CD4-positive, alpha-beta T cell (primary cell): Measurements from ENCODE around the gene ATG7. TPM values are rescaled to one million over a fixed set of nuclear protein-coding genes. Genes with fewer than 3 reads are reported as not detected.

Experiments used
- ATAC-seq: fragments of 200-7000 bp; cut with Tn5 transposase; one replicate; pipeline ENCODE4 v1.10.0; 2022; ENCODE audit warnings: mild to moderate bottlenecking; ENCODE audit not compliant: poor library complexity
- CTCF ChIA-PET: fragments of 350-600 bp; sonication (Branson Sonifier 250); formaldehyde crosslinking; loops from one replicate; lab custom pipeline; 2021; ENCODE audit warnings: antibody characterized with exemption, inconsistent platforms; lab: Charles Lee
- POLR2A ChIA-PET: fragments of 350-600 bp; sonication (Branson Sonifier 250); formaldehyde crosslinking; loops from one replicate; lab custom pipeline; 2021; ENCODE audit warnings: antibody characterized with exemption, inconsistent platforms; lab: Charles Lee
- DNase-seq, 14 experiments: peaks; one replicate each; pipeline ENCODE4 v3.0.0-alpha.2; 2013 to 2020; ENCODE audit warnings: mixed read lengths in 2 of 14
- H3K27ac ChIP-seq, 2 donors: one replicate each; pipeline versions ENCODE4 v1.5.1 to v1.7.0; 2013; ENCODE audit warnings: low read length in 2 of 2, low read depth in 1 of 2, mild to moderate bottlenecking in 1 of 2
- H3K27me3 ChIP-seq, 2 experiments: 1 replicate in 1 of 2; 2 replicates in 1 of 2; pipeline versions ENCODE4 v1.6.1 to v1.7.0; 2013; ENCODE audit warnings: low read length in 2 of 2, control low read depth in 1 of 2, mild to moderate bottlenecking in 1 of 2, moderate library complexity in 1 of 2; ENCODE audit not compliant: insufficient read depth in 2 of 2, control insufficient read depth in 1 of 2
- H3K36me3 ChIP-seq: one replicate; pipeline ENCODE4 v1.6.1; 2013; ENCODE audit warnings: low read length, control low read depth; ENCODE audit not compliant: insufficient read depth
- H3K4me1 ChIP-seq: one replicate; pipeline ENCODE4 v1.6.1; 2013; ENCODE audit warnings: low read length, control low read depth; ENCODE audit not compliant: insufficient read depth
- H3K4me3 ChIP-seq: one replicate; pipeline ENCODE4 v1.5.1; 2013; ENCODE audit warnings: mild to moderate bottlenecking, low read length, moderate library complexity
- H3K9me3 ChIP-seq, 2 experiments: 1 replicate in 1 of 2; 2 replicates in 1 of 2; pipeline versions ENCODE4 v1.6.1 to v1.7.0; 2013; ENCODE audit warnings: low read length in 2 of 2, mild to moderate bottlenecking in 2 of 2, control low read depth in 1 of 2, moderate library complexity in 1 of 2; ENCODE audit not compliant: control insufficient read depth in 1 of 2, insufficient read depth in 1 of 2
- H3K27ac Mint-ChIP-seq: one replicate; pipeline ENCODE4 v1.8.0; 2020; ENCODE audit warnings: mixed read lengths
- H3K27me3 Mint-ChIP-seq: one replicate; pipeline ENCODE4 v1.8.0; 2021; ENCODE audit warnings: mixed read lengths
- H3K36me3 Mint-ChIP-seq: one replicate; pipeline ENCODE4 v1.8.0; 2021; ENCODE audit warnings: low read depth, mixed read lengths
- H3K4me1 Mint-ChIP-seq: one replicate; pipeline ENCODE4 v1.8.0; 2021; ENCODE audit warnings: low read depth, mixed read lengths
- H3K4me3 Mint-ChIP-seq: one replicate; pipeline ENCODE4 v1.8.0; 2020; ENCODE audit warnings: mild to moderate bottlenecking, mixed read lengths
- H3K9me3 Mint-ChIP-seq: one replicate; pipeline ENCODE4 v1.8.0; 2020; ENCODE audit warnings: mixed read lengths
- intact Hi-C, 2 experiments: fragments of 100-400 bp; cut with DNase I in 1 of 2; cut with micrococcal nuclease in 1 of 2; formaldehyde crosslinking; loops; one replicate each; pipeline versions ENCODE4 v1.15.1 to v1.9.0; 2023 to 2025; cut with DNase I, micrococcal nuclease
- total RNA-seq, 174 experiments: library from RNA in 2 of 174; stranded (reverse) in 2 of 174; gene quantifications; one replicate each; pipeline ENCODE4 v1.2.3 and lab custom pipeline; 2021 to 2026
- TF ChIP-seq, protein P1 (sequence below): fragments of 200-600 bp; IDR thresholded peaks from one replicate; pipeline ENCODE4 v1.8.0; 2022; ENCODE audit warnings: antibody characterized with exemption, mild to moderate bottlenecking

ATG7 gene
- total RNA-seq, 2 experiments from 2014 or later: 21.4 to 25.7 TPM

DNA sequence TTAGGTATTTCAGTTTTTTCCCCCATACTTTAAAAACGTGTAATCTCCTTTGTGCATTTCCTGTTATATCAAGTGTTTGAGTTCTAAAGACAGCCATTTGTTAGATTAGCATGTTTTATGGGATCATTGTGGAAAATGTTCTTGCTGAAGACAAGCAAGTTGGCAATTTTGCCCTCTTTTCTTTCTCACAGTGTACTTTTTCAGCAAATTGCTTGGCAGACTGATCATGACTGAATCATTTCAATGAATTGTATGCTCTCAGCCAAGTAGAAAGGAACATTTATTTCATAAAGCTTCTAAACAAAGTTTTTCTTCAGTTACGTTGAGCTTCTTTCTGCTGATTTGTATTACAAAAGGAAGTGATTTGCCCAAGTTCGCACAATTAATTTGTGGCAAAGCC, 51.6 kb downstream of the ATG7 start:
- Histone ChIP-seq H3K9me3 (no peaks in the 10 kb centered on the region), H3K4me3 (no peak overlapping the region), H3K4me1 (no peaks in the 10 kb centered on the region), H3K27me3 (no peaks in the 10 kb centered on the region), H3K27ac (no peak overlapping the region), H3K36me3 (peaks cover 47% of the 10 kb centered on the region)
- ChIA-PET CTCF (interaction anchor here (1.1 to 1.2 kb wide), 2 partner anchors 11 to 87 kb away, joined by 3 read pairs; no protein-coding TSS in a partner anchor), POLR2A (interaction anchor here (1.3 kb wide), 1 partner anchor 52 kb away, joined by 3 read pairs; the partner anchor contains the start of gene ATG7)
- no peak overlapping the region for H3K4me3 Mint-ChIP-seq
- no peaks in the 10 kb centered on the region for H3K27me3 Mint-ChIP-seq
- peaks cover 76% of the 10 kb centered on the region for H3K36me3 Mint-ChIP-seq
- TF ChIP-seq, protein P1, sequence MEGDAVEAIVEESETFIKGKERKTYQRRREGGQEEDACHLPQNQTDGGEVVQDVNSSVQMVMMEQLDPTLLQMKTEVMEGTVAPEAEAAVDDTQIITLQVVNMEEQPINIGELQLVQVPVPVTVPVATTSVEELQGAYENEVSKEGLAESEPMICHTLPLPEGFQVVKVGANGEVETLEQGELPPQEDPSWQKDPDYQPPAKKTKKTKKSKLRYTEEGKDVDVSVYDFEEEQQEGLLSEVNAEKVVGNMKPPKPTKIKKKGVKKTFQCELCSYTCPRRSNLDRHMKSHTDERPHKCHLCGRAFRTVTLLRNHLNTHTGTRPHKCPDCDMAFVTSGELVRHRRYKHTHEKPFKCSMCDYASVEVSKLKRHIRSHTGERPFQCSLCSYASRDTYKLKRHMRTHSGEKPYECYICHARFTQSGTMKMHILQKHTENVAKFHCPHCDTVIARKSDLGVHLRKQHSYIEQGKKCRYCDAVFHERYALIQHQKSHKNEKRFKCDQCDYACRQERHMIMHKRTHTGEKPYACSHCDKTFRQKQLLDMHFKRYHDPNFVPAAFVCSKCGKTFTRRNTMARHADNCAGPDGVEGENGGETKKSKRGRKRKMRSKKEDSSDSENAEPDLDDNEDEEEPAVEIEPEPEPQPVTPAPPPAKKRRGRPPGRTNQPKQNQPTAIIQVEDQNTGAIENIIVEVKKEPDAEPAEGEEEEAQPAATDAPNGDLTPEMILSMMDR: no peak
- DNase-seq: no peak
- intact Hi-C loops: no loop called here
- H3K4me1 Mint-ChIP-seq: no peaks in the 10 kb centered on the region
- ATAC-seq: no peak
- no peak overlapping the region for H3K27ac Mint-ChIP-seq
- no peaks in the 10 kb centered on the region for H3K9me3 Mint-ChIP-seq

DNA sequence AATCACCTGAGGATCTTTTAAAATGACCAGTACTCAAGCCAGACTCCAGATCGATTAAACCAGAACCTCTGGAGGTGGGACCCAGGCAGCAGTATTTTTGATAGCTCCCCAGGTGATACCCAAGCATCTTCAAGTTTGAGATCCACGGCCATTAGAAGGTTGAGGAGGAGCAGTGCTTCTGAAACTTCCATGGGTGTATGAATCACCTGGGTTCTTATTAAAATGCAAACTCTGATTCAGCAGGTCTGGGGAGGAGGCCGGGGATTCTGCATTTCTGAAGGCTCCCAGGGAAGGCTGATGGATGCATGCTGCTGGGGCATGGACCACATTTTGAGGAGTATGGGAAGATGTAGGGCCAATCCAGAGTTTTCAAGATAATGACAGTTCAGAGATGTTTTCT, 55.4 kb downstream of the ATG7 start:
- Mint-ChIP-seq H3K4me1 (no peaks in the 10 kb centered on the region), H3K4me3 (no peak overlapping the region), H3K36me3 (peaks cover 54% of the 10 kb centered on the region), H3K27ac (no peak overlapping the region), H3K9me3 (no peaks in the 10 kb centered on the region), H3K27me3 (no peaks in the 10 kb centered on the region)
- Histone ChIP-seq H3K4me1 (no peaks in the 10 kb centered on the region), H3K36me3 (peaks cover 35% of the 10 kb centered on the region), H3K27me3 (no peaks in the 10 kb centered on the region), H3K27ac (no peak overlapping the region), H3K4me3 (no peak overlapping the region), H3K9me3 (no peaks in the 10 kb centered on the region)
- intact Hi-C loops: no loop called here
- TF ChIP-seq, protein P1: no peak
- POLR2A ChIA-PET: no interaction called here
- DNase-seq: no peak
- CTCF ChIA-PET: no interaction called here
- no peak for ATAC-seq

DNA sequence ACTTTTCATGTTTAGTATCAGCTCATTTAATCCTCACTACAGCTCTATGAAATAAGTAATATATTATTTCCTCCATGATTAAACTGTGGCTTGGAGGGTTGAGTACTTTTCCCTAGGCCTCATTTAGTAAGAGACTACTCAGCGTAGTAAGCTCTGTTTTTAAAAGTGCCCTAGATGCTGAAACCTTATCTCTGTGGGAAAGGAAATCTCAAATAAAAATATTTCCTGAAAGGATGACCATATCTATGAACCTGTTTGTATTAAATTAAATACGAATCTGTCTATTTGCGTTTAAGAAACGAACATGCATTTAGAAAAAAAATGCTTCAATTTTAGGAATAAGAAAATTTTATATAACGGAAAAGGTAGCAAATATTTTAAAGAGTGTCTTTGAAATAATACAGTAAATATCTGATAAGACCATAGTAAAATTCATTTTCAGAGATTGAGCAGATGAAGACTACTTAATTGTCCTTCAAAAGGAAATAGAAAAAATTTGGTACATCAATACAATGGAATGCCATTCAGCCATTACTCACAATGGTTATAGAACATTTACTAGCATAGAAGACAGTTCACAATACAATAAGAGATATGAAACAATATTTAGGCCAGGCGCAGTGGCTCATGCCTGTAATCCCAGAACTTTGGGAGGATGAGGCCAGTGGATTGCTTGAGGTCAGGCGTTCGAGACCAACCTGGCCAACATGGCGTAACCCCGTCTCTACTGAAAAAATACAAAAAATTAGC, 56.2 kb downstream of the ATG7 start:
- H3K4me3 ChIP-seq: no peak overlapping the region
- H3K36me3 ChIP-seq: peaks cover 36% of the 10 kb centered on the region
- DNase-seq (no peak), ATAC-seq (no peak)
- TF ChIP-seq, protein P1: no peak
- ChIA-PET POLR2A (no interaction called here), CTCF (no interaction called here)
- H3K27me3 ChIP-seq: no peaks in the 10 kb centered on the region
- Mint-ChIP-seq H3K9me3 (no peaks in the 10 kb centered on the region), H3K36me3 (peaks cover 49% of the 10 kb centered on the region), H3K27ac (no peak overlapping the region), H3K4me1 (no peaks in the 10 kb centered on the region), H3K4me3 (no peak overlapping the region), H3K27me3 (no peaks in the 10 kb centered on the region)
- no peaks in the 10 kb centered on the region for H3K4me1 ChIP-seq
- H3K27ac ChIP-seq: no peak overlapping the region
- intact Hi-C loops: no loop called here
- H3K9me3 ChIP-seq: no peaks in the 10 kb centered on the region
